ENCODE measurements around the gene SPESP1. TPM values are rescaled to one million over a fixed set of nuclear protein-coding genes. Genes with fewer than 3 reads are reported as not detected.
"Not testable (repeated sequence)": the region's sequence is repeated elsewhere in the genome, so short reads cannot be mapped to it uniquely, and the experiment has no call there.

The SPESP1 gene
- total and polyA plus RNA-seq, 10 donors, result 0.43 to 5.9 (median 2.2) TPM

- intact Hi-C loops (cut with DNase I; ENCODE audit: low total_unique reads), result no loop called here
- Histone ChIP-seq H3K4me1 (peaks cover 0 to 10% (median 3%) of the 10 kb centered on the region in 6 donors), H3K27me3 (replicated peaks in 1 of 7) (no peaks in the 10 kb centered on the region), H3K4me3 (no peak overlapping the region), H3K9me3 (peaks cover 0 to 25% (median 21%) of the 10 kb centered on the region in 8 donors), H3K36me3 (no peaks in the 10 kb centered on the region), H3K27ac (peak overlapping the region in 4 of 8 donors; percentile 11 to 69 (median 60))
- DNase-seq, result no peak
- no peak for TF ChIP-seq POLR2A (IDR thresholded peaks at IDR 0.05)
- TF ChIP-seq, protein P1, sequence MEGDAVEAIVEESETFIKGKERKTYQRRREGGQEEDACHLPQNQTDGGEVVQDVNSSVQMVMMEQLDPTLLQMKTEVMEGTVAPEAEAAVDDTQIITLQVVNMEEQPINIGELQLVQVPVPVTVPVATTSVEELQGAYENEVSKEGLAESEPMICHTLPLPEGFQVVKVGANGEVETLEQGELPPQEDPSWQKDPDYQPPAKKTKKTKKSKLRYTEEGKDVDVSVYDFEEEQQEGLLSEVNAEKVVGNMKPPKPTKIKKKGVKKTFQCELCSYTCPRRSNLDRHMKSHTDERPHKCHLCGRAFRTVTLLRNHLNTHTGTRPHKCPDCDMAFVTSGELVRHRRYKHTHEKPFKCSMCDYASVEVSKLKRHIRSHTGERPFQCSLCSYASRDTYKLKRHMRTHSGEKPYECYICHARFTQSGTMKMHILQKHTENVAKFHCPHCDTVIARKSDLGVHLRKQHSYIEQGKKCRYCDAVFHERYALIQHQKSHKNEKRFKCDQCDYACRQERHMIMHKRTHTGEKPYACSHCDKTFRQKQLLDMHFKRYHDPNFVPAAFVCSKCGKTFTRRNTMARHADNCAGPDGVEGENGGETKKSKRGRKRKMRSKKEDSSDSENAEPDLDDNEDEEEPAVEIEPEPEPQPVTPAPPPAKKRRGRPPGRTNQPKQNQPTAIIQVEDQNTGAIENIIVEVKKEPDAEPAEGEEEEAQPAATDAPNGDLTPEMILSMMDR (IDR thresholded peaks at IDR 0.05 in 8 of 11, conservative IDR thresholded peaks at IDR 0.05 in 3 of 11), result no peak
- no peak for TF ChIP-seq POLR2AphosphoS5 (IDR thresholded peaks at IDR 0.05)
Measured at GRCh38 chr15:68967948-68968347, 37.6 kb downstream of the SPESP1 start.

- no peak for TF ChIP-seq POLR2AphosphoS5 (IDR thresholded peaks at IDR 0.05)
- intact Hi-C loops (cut with DNase I; ENCODE audit: low total_unique reads), result no loop called here
- H3K4me3 ChIP-seq, result no peak overlapping the region
Measured at GRCh38 chr15:68969298-68969697, 39.0 kb downstream of the SPESP1 start.

DNA sequence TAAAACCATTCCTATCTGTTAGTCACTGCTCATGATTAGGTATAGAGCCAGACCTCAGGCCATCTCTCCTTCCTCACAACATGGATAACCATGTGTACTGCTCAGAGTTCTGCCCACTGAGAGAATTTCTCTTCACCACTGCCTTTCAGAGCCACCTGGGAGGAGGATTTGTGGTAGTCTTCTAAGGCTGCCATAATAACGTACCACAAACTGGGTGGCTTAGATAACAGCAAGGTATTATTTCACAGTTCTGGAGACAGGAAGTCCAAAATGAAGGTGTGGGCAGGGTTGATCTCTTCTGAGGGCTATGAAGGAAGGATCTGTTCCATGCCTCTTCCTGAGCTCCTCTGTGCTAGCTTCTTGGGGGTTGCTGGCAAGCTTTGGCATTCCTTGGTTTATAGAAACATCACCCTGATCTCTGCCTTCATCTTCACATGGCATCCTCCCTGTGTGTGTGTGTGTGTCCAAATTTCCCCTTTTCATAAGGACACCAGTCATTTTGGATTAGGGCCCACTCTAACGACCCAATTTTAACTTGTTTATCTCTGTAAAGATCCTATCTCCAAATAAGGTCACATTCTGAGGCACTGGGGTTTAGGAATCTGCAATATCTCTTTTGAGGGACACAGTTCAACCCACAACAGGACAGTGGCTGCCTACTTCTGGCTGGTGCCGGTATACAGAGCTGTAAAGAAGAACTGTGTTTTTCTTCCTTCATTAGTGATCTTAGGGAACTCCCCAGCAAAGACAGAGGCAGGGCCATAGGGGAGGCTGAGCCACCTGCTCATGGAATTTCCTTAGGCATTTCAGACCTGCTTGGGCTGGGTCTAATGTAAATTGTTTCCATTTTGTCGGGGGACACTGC, 42.1 kb downstream of the SPESP1 start:
- no peak for DNase-seq
- peaks cover 0 to 6% (median 0%) of the 10 kb centered on the region in 6 donors for H3K4me1 ChIP-seq
- H3K27ac ChIP-seq, result no peak overlapping the region
- no peak overlapping the region for H3K4me3 ChIP-seq
- peaks cover 0 to 43% (median 33%) of the 10 kb centered on the region in 8 donors for H3K9me3 ChIP-seq
- intact Hi-C loops (cut with DNase I; ENCODE audit: low total_unique reads), result no loop called here
- H3K36me3 ChIP-seq, result no peaks in the 10 kb centered on the region
- TF ChIP-seq, protein P1 (IDR thresholded peaks at IDR 0.05 in 8 of 11, conservative IDR thresholded peaks at IDR 0.05 in 3 of 11), result no peak
- TF ChIP-seq POLR2AphosphoS5 (IDR thresholded peaks at IDR 0.05), result no peak
- TF ChIP-seq POLR2A (IDR thresholded peaks at IDR 0.05), result no peak
- 29 to 41% (median 32%) methylated on average over 4 of the region's 4 CpGs for WGBS, 5 donors
- peaks cover 0 to 10% (median 0%) of the 10 kb centered on the region in 7 donors for H3K27me3 ChIP-seq (replicated peaks in 1 of 7)

More at GRCh38 chr15:68969298-68969697, 39.0 kb downstream of the SPESP1 start:
- H3K27ac ChIP-seq, result no peak overlapping the region
- no peaks in the 10 kb centered on the region for H3K36me3 ChIP-seq
- peaks cover 0 to 25% (median 21%) of the 10 kb centered on the region in 8 donors for H3K9me3 ChIP-seq
- no peaks in the 10 kb centered on the region for H3K27me3 ChIP-seq (replicated peaks in 1 of 7)
- DNase-seq, result no peak
- H3K4me1 ChIP-seq, result peaks cover 0 to 10% (median 3%) of the 10 kb centered on the region in 6 donors

GRCh38 chr15:68975651-68976160, 45.4 kb downstream of the SPESP1 start:
- intact Hi-C loops (cut with DNase I; ENCODE audit: low total_unique reads); H3K4me3 ChIP-seq; H3K27ac ChIP-seq; DNase-seq; H3K36me3 ChIP-seq; H3K4me1 ChIP-seq: not testable (repeated sequence)
- Histone ChIP-seq H3K9me3 (peaks cover 0 to 24% (median 14%) of the 10 kb centered on the region in 8 donors), H3K27me3 (replicated peaks in 1 of 7) (peaks cover 0 to 18% (median 0%) of the 10 kb centered on the region in 7 donors)
- 95 to 97% (median 95%) methylated on average over 11 to 26 of the region's 26 CpGs for WGBS, 5 donors

DNA sequence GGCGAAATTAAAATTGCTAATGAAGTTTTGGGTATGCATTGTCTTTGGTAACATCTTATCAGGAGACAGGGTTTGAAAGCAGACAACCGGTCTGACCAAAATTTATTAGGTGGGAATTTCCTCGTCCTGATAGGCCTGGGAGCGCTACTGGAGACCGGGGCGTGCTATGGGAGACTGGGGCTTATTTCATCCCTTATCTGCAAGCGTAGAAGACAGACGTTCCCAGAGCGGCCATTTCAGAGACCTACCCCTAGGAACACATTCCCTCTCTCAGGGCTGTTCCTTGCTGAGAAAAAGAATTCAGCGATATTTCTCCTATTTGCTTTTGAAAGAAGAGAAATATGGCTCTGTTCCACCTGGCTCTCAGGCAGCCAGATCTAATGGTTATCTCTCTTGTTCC, 47.1 kb downstream of the SPESP1 start:
- H3K4me3 ChIP-seq; DNase-seq; intact Hi-C loops (cut with DNase I; ENCODE audit: low total_unique reads); H3K36me3 ChIP-seq; H3K4me1 ChIP-seq; H3K27ac ChIP-seq: not testable (repeated sequence)
- 92 to 96% (median 93%) methylated on average over 10 of the region's 10 CpGs for WGBS, 5 donors
- H3K27me3 ChIP-seq (replicated peaks in 1 of 7), result peaks cover 0 to 21% (median 0%) of the 10 kb centered on the region in 7 donors
- peaks cover 0 to 24% (median 14%) of the 10 kb centered on the region in 8 donors for H3K9me3 ChIP-seq
